HG02588 (cell line): ENCODE results near the gene RASGRF2.

Experiments used
- ATAC-seq: cut with Tn5 transposase; IDR thresholded peaks from one replicate; pipeline ENCODE4 v1.9.1; 2021; ENCODE audit warnings: mild to moderate bottlenecking, moderate library complexity; ENCODE audit not compliant: unreplicated experiment

RASGRF2 gene

GRCh38 chr5:81164936-81165335 lies 204.8 kb downstream of the RASGRF2 start:
- no peak for ATAC-seq

GRCh38 chr5:81165493-81166119 lies 205.4 kb downstream of the RASGRF2 start:
- ATAC-seq: peak; percentile 79

GRCh38 chr5:81166430-81166829 lies 206.3 kb downstream of the RASGRF2 start:
- no peak for ATAC-seq

GRCh38 chr5:81167078-81167477 lies 206.9 kb downstream of the RASGRF2 start:
- ATAC-seq: no peak

- ATAC-seq: no peak
These were observed 207.4 kb downstream of the RASGRF2 start for GRCh38 chr5:81167544-81167943.

- no peak for ATAC-seq
These were observed 209.8 kb downstream of the RASGRF2 start for GRCh38 chr5:81169924-81170323.

- ATAC-seq: no peak
These were observed 211.6 kb downstream of the RASGRF2 start for GRCh38 chr5:81171769-81172168.

- ATAC-seq: no peak
These were observed 212.5 kb downstream of the RASGRF2 start for GRCh38 chr5:81172710-81173109.

- ATAC-seq: no peak
These were observed 216.9 kb downstream of the RASGRF2 start for GRCh38 chr5:81177061-81177460.

GRCh38 chr5:81179959-81180358 lies 219.8 kb downstream of the RASGRF2 start:
- no peak for ATAC-seq

GRCh38 chr5:81180780-81181460 lies 220.8 kb downstream of the RASGRF2 start:
- ATAC-seq: no peak

GRCh38 chr5:81181576-81182316 lies 221.6 kb downstream of the RASGRF2 start:
- ATAC-seq: no peak

- ATAC-seq: no peak
These were observed 222.5 kb downstream of the RASGRF2 start for GRCh38 chr5:81182396-81183390.

GRCh38 chr5:81183811-81184748 lies 223.9 kb downstream of the RASGRF2 start:
- no peak for ATAC-seq

- no peak for ATAC-seq
These were observed 224.6 kb downstream of the RASGRF2 start for GRCh38 chr5:81184749-81185110.

GRCh38 chr5:81187885-81188284 lies 227.7 kb downstream of the RASGRF2 start:
- no peak for ATAC-seq

- ATAC-seq: no peak
These were observed 228.8 kb downstream of the RASGRF2 start for GRCh38 chr5:81188962-81189361.

- no peak for ATAC-seq
These were observed 229.8 kb downstream of the RASGRF2 start for GRCh38 chr5:81189875-81190498.

GRCh38 chr5:81191726-81192372 lies 231.7 kb downstream of the RASGRF2 start:
- no peak for ATAC-seq
